Vagina (tissue), 2 donors: ENCODE data around the gene ADGRG3.

Experiments
- POLR2A ChIP-seq, 2 donors: fragments of 450-650 bp; IDR thresholded peaks; one replicate each; pipeline ENCODE4 v1.6.1; 2017; ENCODE audit warnings: antibody characterized with exemption in 2 of 2, mild to moderate bottlenecking in 2 of 2, moderate library complexity in 2 of 2
- POLR2AphosphoS5 ChIP-seq, 2 donors: sonication (generic); formaldehyde crosslinking; IDR thresholded peaks; one replicate each; pipeline ENCODE4 v1.9.0; 2017; ENCODE audit warnings: antibody characterized with exemption in 2 of 2, mild to moderate bottlenecking in 2 of 2, low read depth in 1 of 2; ENCODE audit not compliant: insufficient read depth in 1 of 2
- TF ChIP-seq, protein P1 (sequence below), 3 experiments: fragments of 450-650 bp in 2 of 3; fragments of 200-600 bp in 1 of 3; sonication (generic) in 1 of 3; IDR thresholded peaks; one replicate each; pipeline ENCODE4 v1.5.1; 2017 to 2019; ENCODE audit warnings: antibody characterized with exemption in 3 of 3, mild to moderate bottlenecking in 2 of 3, moderate library complexity in 2 of 3

DNA sequence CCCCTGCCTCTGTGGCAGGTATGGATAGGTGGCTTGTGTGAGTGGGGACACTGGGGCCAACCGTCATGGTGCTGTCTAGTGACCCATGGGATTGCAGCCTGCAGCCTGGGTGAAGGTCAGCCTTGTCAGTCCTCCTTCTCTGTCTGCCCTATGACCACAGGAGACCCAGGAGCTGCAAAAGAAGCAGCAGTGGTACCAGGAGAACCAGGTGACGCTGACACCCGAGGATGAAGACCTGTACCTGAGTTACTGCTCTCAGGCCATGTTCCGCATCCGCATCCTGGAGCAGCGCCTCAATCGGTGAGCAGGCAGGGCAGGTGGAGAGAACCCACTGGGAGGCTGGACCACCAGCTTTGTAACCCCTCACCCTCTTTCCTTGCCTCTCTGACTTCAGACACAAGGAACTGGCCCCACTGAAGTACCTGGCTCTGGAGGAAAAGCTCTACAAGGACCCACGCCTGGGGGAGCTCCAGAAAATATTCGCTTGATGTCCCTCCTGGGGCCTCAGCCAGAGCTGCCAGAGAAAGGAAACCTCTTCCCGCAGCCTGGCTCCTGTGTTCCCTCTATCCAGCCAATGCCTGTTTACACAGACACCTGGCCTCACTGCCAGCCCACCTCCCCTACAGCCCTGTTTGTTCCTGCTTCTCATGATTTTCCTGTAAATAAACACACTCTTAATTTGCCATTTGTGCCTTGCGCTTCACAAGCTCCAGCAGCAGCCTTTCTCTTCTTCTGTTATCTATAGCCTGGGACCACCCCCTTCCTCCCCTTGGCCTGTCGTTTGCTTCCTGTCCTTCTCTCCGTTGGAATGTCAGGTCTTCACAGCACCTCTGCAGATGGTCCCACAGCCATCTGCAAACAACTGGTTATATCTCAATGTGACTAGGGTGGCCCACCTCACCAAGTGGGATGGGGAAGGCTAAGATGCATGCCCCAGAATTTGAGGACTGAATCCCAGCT lies 62.9 kb downstream of the ADGRG3 start:
- TF ChIP-seq POLR2AphosphoS5 (IDR thresholded peaks at IDR 0.05; ENCODE audit: insufficient read depth in 1 of 2, low read depth in 1 of 2) (no peak), POLR2A (IDR thresholded peaks at IDR 0.05) (no peak)
- TF ChIP-seq, protein P1, sequence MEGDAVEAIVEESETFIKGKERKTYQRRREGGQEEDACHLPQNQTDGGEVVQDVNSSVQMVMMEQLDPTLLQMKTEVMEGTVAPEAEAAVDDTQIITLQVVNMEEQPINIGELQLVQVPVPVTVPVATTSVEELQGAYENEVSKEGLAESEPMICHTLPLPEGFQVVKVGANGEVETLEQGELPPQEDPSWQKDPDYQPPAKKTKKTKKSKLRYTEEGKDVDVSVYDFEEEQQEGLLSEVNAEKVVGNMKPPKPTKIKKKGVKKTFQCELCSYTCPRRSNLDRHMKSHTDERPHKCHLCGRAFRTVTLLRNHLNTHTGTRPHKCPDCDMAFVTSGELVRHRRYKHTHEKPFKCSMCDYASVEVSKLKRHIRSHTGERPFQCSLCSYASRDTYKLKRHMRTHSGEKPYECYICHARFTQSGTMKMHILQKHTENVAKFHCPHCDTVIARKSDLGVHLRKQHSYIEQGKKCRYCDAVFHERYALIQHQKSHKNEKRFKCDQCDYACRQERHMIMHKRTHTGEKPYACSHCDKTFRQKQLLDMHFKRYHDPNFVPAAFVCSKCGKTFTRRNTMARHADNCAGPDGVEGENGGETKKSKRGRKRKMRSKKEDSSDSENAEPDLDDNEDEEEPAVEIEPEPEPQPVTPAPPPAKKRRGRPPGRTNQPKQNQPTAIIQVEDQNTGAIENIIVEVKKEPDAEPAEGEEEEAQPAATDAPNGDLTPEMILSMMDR (IDR thresholded peaks at IDR 0.05): no peak
